GM12878 (cell line): Measurements from ENCODE around the gene CDC25C. TPM values are rescaled to one million over a fixed set of nuclear protein-coding genes. Genes with fewer than 3 reads are reported as not detected.

ENCODE experiments used
- ASH2L ChIP-seq: fragments of 300-600, 200-600 bp; sonication (generic); IDR thresholded peaks from 2 replicates; pipeline ENCODE4 v1.6.1; 2017; ENCODE audit warnings: low read depth, mild to moderate bottlenecking, borderline replicate concordance
- BCL3 ChIP-seq: IDR thresholded peaks from 2 replicates; pipeline ENCODE4 v1.6.1; 2011; ENCODE audit warnings: borderline replicate concordance, low read depth, mild to moderate bottlenecking, moderate library complexity, low read length; ENCODE audit not compliant: insufficient read depth, poor library complexity, severe bottlenecking
- BCLAF1 ChIP-seq: fragments of 450-650 bp; IDR thresholded peaks from 2 replicates; pipeline ENCODE4 v1.6.1; 2017; ENCODE audit warnings: antibody characterized with exemption, mild to moderate bottlenecking, moderate library complexity
- BMI1 ChIP-seq: fragments of 450-650 bp; IDR thresholded peaks from 2 replicates; pipeline ENCODE4 v1.6.1; 2016; ENCODE audit warnings: mild to moderate bottlenecking, moderate library complexity, borderline replicate concordance
- CREM ChIP-seq: IDR thresholded peaks from 2 replicates; pipeline ENCODE4 v1.6.1; 2014; ENCODE audit warnings: antibody characterized with exemption, low read depth
- EP300 ChIP-seq, 2 experiments: fragments of 150-350 bp in 1 of 2; IDR thresholded peaks; 2 replicates each; pipeline ENCODE4 v1.6.1; 2011 to 2012; ENCODE audit warnings: low read depth in 2 of 2, low read length in 2 of 2, borderline replicate concordance in 1 of 2, improper control_type of control experiment in 1 of 2, inconsistent platforms in 1 of 2; ENCODE audit not compliant: control insufficient read depth in 1 of 2
- IKZF2 ChIP-seq, 2 experiments: fragments of 450-650 bp; IDR thresholded peaks; 2 replicates each; pipeline ENCODE4 v1.6.1; 2017; ENCODE audit warnings: mild to moderate bottlenecking in 2 of 2, moderate library complexity in 2 of 2
- MXI1 ChIP-seq: fragments of 150-350 bp; IDR thresholded peaks from 2 replicates; pipeline ENCODE4 v1.6.1; 2011; ENCODE audit warnings: low read depth, mild to moderate bottlenecking, inconsistent platforms, low read length, improper control_type of control experiment
- NRF1 ChIP-seq: conservative IDR thresholded peaks from 2 replicates; pipeline ENCODE4 v1.6.1; 2011; ENCODE audit warnings: mild to moderate bottlenecking, low read depth, low read length, improper control_type of control experiment
- PAX8 ChIP-seq: fragments of 450-650 bp; IDR thresholded peaks from 2 replicates; pipeline ENCODE4 v1.6.1; 2017; ENCODE audit warnings: mild to moderate bottlenecking, moderate library complexity
- POLR2A ChIP-seq: IDR thresholded peaks from 2 replicates; pipeline ENCODE4 v1.6.1; 2011; ENCODE audit warnings: low read depth, mild to moderate bottlenecking, low read length
- POLR2AphosphoS2 ChIP-seq: IDR thresholded peaks from 2 replicates; pipeline ENCODE4 v1.6.1; 2011; ENCODE audit warnings: low read depth, mild to moderate bottlenecking, low read length, improper control_type of control experiment, moderate library complexity
- RCOR1 ChIP-seq: conservative IDR thresholded peaks from 2 replicates; pipeline ENCODE4 v1.6.1; 2012; ENCODE audit warnings: low read depth, low read length, improper control_type of control experiment
- STAT1 ChIP-seq: fragments of 450-650 bp; conservative IDR thresholded peaks from 2 replicates; pipeline ENCODE4 v1.6.1; 2014; ENCODE audit warnings: antibody characterized with exemption, mild to moderate bottlenecking
- SUZ12 ChIP-seq: fragments of 200-600 bp; sonication (generic); IDR thresholded peaks from one replicate; pipeline ENCODE4 v1.6.1; 2018; ENCODE audit warnings: antibody characterized with exemption, mild to moderate bottlenecking; ENCODE audit not compliant: unreplicated experiment
- ZBED1 ChIP-seq: IDR thresholded peaks from 2 replicates; pipeline ENCODE4 v1.6.1; 2016; ENCODE audit warnings: borderline replicate concordance
- ZBTB4 ChIP-seq: fragments of 450-650 bp; formaldehyde crosslinking; IDR thresholded peaks from 2 replicates; pipeline ENCODE4 v1.4.0; 2022; ENCODE audit warnings: mild to moderate bottlenecking, moderate library complexity
- polyA plus RNA-seq, 11 experiments: library from polyadenylated mRNA; depleted of rRNA in 4 of 11; unstranded in 6 of 11; stranded (reverse) in 5 of 11; fragments of >200 nt; fragmentation: Nextera tagmentation in 4 of 11; fragmentation: Illumina TruSeq in 1 of 11; extraction: Ambion mirVana in 4 of 11; extraction: Trizol in 1 of 11; gene quantifications; 1 replicate in 1 of 11; 2 replicates in 10 of 11; pipeline versions ENCODE4 v1.2.1 to v1.2.3, GENCODE V29; 2011 to 2016; ENCODE audit warnings: inconsistent platforms in 2 of 11, missing spikeins in 2 of 11, low read depth in 1 of 11
- total RNA-seq, 4 experiments: library from RNA; depleted of rRNA in 3 of 4; stranded (reverse); fragments of >200 nt in 3 of 4; fragmentation: Illumina TruSeq in 1 of 4; extraction: Trizol in 1 of 4; gene quantifications; 2 replicates each; pipeline versions ENCODE4 v1.2.1 to v1.2.3, GENCODE V29; 2013 to 2021
- TF ChIP-seq, protein P1 (sequence below): fragments of 150-350 bp; IDR thresholded peaks from 2 replicates; pipeline ENCODE4 v1.6.1; 2016; ENCODE audit warnings: low read depth, low read length
- TF ChIP-seq, protein P2 (sequence below): IDR thresholded peaks from 2 replicates; pipeline ENCODE4 v1.6.1; 2012; ENCODE audit warnings: low read depth, low read length, improper control_type of control experiment

Gene CDC25C
- total and polyA plus RNA-seq, 10 of the 15 experiments (the other 5 are each of a cell fraction or from before 2014, with no cell fraction given), result 9.2 to 30.7 (median 14.9) TPM

DNA sequence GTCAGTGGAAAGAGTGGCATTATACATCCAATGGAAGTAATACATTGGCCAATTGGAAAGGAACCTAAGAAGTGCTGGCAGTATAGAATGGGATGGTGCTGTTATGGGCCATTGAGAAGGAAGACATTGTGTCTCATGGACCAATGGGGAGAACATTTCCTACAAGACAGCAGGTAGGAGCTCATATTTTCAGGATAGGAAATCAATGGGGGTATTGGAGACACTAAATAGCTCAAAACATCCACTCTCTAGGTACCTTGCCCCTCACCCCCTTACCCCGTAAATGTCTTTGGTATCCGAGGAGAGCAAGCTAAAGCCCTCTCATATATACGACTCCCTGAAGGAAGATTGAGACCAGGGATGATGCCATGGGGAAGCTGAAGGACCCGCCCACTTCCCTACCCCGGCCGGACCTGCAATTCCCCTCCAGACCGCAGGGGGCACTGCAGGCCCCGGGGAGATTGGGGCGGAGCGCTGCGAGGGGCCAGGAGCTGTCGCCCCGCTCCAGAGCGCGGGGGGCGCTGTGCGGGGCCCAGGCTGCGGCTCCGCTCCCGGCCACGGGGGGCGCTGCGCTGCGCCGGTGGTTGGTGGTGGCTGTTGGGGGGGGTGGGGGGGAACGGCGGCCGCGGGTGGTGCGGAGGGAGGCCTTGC lies 20.6 kb upstream of the CDC25C start, which contains the start of gene KDM3B (continued):
- TF ChIP-seq ZBTB4 (CRISPR knock-in tag), result no peak
- TF ChIP-seq ASH2L, result no peak
- no peak for TF ChIP-seq PAX8
- TF ChIP-seq IKZF2 (IDR thresholded peaks at IDR 0.05), result no peak
- TF ChIP-seq, protein P1, sequence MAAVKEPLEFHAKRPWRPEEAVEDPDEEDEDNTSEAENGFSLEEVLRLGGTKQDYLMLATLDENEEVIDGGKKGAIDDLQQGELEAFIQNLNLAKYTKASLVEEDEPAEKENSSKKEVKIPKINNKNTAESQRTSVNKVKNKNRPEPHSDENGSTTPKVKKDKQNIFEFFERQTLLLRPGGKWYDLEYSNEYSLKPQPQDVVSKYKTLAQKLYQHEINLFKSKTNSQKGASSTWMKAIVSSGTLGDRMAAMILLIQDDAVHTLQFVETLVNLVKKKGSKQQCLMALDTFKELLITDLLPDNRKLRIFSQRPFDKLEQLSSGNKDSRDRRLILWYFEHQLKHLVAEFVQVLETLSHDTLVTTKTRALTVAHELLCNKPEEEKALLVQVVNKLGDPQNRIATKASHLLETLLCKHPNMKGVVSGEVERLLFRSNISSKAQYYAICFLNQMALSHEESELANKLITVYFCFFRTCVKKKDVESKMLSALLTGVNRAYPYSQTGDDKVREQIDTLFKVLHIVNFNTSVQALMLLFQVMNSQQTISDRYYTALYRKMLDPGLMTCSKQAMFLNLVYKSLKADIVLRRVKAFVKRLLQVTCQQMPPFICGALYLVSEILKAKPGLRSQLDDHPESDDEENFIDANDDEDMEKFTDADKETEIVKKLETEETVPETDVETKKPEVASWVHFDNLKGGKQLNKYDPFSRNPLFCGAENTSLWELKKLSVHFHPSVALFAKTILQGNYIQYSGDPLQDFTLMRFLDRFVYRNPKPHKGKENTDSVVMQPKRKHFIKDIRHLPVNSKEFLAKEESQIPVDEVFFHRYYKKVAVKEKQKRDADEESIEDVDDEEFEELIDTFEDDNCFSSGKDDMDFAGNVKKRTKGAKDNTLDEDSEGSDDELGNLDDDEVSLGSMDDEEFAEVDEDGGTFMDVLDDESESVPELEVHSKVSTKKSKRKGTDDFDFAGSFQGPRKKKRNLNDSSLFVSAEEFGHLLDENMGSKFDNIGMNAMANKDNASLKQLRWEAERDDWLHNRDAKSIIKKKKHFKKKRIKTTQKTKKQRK, result no peak
- no peak for TF ChIP-seq ZBED1
- 0 out of 2 replicates have a peak, but pooled peaks have one; percentile 55 for TF ChIP-seq STAT1
- no peak for TF ChIP-seq POLR2A
- 0 out of 2 replicates have a peak, but pooled peaks have one; percentile 2 for TF ChIP-seq CREM
- TF ChIP-seq, protein P2, sequence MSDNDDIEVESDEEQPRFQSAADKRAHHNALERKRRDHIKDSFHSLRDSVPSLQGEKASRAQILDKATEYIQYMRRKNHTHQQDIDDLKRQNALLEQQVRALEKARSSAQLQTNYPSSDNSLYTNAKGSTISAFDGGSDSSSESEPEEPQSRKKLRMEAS, result no peak; the same call in 1 of the 2 replicates
- TF ChIP-seq RCOR1, result peak; percentile 88; the same call in 1 of the 2 replicates
- no peak for TF ChIP-seq BCLAF1
- peak; percentile 50 for TF ChIP-seq BCL3
- TF ChIP-seq BMI1, result no peak
- TF ChIP-seq EP300 (IDR thresholded peaks at IDR 0.05; ENCODE audit: borderline replicate concordance in 1 of 2, control insufficient read depth in 1 of 2, low read depth in 2 of 2, low read length in 2 of 2), result no peak
- no peak for TF ChIP-seq NRF1
- no peak for TF ChIP-seq SUZ12
- no peak; the same call in 1 of the 2 replicates for TF ChIP-seq MXI1
- no peak for TF ChIP-seq POLR2AphosphoS2
